ENCODE data around the gene WNT6. TPM values are rescaled to one million over a fixed set of nuclear protein-coding genes. Genes with fewer than 3 reads are reported as not detected.

Gene WNT6
- total and polyA plus RNA-seq, 10 of the 15 experiments (the other 5 are each of a cell fraction or from before 2014, with no cell fraction given): 0.11 to 0.44 (median 0.22) TPM; not detected in 5

DNA sequence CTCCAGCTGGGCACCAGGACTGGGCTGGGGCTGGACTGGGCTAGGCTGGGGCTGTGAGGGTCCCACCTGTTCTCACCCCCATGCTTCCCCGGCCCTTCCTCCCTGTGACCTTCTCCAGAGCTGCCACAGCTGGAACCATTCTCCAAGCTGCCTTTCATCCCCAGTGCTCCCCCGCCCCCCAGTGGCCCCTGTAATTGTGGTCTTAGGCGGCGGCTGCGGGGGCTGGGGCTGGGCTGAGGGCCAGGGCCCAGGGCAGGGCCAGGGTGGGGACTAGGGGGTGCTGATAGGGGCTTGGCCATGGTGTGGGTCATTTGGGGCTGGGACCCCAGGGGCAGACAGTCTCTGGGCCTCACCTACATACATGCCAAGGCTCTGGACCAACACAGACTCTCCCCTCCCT, 18.3 kb downstream of the WNT6 start:
- no TSS peak for BruUV-seq (replicated peaks)
- in situ Hi-C loops (cut with MboI): no loop called here
- H2AFZ ChIP-seq (ENCODE audit: control insufficient read depth, low read depth, low read length): no peak overlapping the region
- peaks cover 0 to 5% of the 10 kb centered on the region in 2 experiments; a peak in 1 of 4 replicates for H3K36me3 ChIP-seq (ENCODE audit: control insufficient read depth in 2 of 2, insufficient read depth in 2 of 2, low read length in 1 of 2)
- no peaks in the 10 kb centered on the region for H4K20me1 ChIP-seq (ENCODE audit: control insufficient read depth, insufficient read depth)
- H3K27ac ChIP-seq (ENCODE audit: control insufficient read depth, insufficient read depth): no peak overlapping the region
- peaks cover 6 to 11% of the 10 kb centered on the region in 2 experiments; a peak in 3 of 4 replicates for H3K27me3 ChIP-seq (replicated peaks in 1 of 2; ENCODE audit: control insufficient read depth in 2 of 2, insufficient read depth in 2 of 2, low read length in 1 of 2)
- TF ChIP-seq RBBP5 (conservative IDR thresholded peaks at IDR 0.05): no peak
- TF ChIP-seq, protein P1, sequence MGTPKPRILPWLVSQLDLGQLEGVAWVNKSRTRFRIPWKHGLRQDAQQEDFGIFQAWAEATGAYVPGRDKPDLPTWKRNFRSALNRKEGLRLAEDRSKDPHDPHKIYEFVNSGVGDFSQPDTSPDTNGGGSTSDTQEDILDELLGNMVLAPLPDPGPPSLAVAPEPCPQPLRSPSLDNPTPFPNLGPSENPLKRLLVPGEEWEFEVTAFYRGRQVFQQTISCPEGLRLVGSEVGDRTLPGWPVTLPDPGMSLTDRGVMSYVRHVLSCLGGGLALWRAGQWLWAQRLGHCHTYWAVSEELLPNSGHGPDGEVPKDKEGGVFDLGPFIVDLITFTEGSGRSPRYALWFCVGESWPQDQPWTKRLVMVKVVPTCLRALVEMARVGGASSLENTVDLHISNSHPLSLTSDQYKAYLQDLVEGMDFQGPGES (IDR thresholded peaks at IDR 0.05): no peak
- TF ChIP-seq SMARCA5 (IDR thresholded peaks at IDR 0.05): no peak
- TF ChIP-seq HSF1 (IDR thresholded peaks at IDR 0.05; ENCODE audit: low read depth, low read length): no peak
- no peak for TF ChIP-seq FOS (IDR thresholded peaks at IDR 0.05; ENCODE audit: borderline replicate concordance, extremely low read depth, insufficient read length)
- no peak for TF ChIP-seq KAT2A (conservative IDR thresholded peaks at IDR 0.05; ENCODE audit: control insufficient read depth, low read depth, low read length)
- no peak for TF ChIP-seq EED (IDR thresholded peaks at IDR 0.05; ENCODE audit: low read depth)
- TF ChIP-seq CHD4 (IDR thresholded peaks at IDR 0.05): no peak
- no peak overlapping the region for H3K4me2 ChIP-seq (ENCODE audit: control insufficient read depth, insufficient read depth)
- no peaks in the 10 kb centered on the region for H3K9me3 ChIP-seq (replicated peaks; ENCODE audit: control insufficient read depth, insufficient read depth, low read length)
- peaks cover 43% of the 10 kb centered on the region for H3K4me1 ChIP-seq (ENCODE audit: control insufficient read depth, insufficient read depth, low read length)
- FAIRE-seq (no peak), DNase-seq (ENCODE audit: low read depth, low spot score) (no peak), ATAC-seq (no peak)
- WGBS (ENCODE audit: insufficient coverage, insufficient replicate concordance, low lambda C conversion rate, missing lambda C conversion rate): 95% methylated on average over 5 of the region's 5 CpGs
- H3K9ac ChIP-seq (ENCODE audit: control insufficient read depth, insufficient read depth, low read length): no peak overlapping the region
- RAD21 ChIA-PET (ENCODE audit: unreplicated experiment): interaction anchor here (0.6 to 16.0 kb wide), 9 partner anchors 9 to 152 kb away, joined by 3 to 871 read pairs (median 14); no protein-coding TSS in a partner anchor
- intact Hi-C loops (cut with micrococcal nuclease; ENCODE audit: unreplicated experiment): loop anchor here (2.0 kb wide), 1 partner anchor 103 kb away; no protein-coding TSS in a partner anchor
- peaks cover 31% of the 10 kb centered on the region for H3K79me2 ChIP-seq (ENCODE audit: control insufficient read depth, insufficient read depth, low read length)
- SMC1A ChIA-PET (ENCODE audit: uncharacterized antibody, unreplicated experiment): interaction anchor here (0.9 to 15.8 kb wide), 9 partner anchors 9 to 97 kb away, joined by 3 to 780 read pairs (median 26); partner anchors contain the start of gene CDK5R2
- H3K4me3 ChIP-seq: no peak overlapping the region
- POLR2A ChIA-PET: interaction anchor here (4.0 to 10.6 kb wide), 2 partner anchors 9 to 17 kb away, joined by 31 to 360 read pairs; no protein-coding TSS in a partner anchor
- CTCF ChIA-PET: interaction anchor here (1.2 to 21.9 kb wide), 11 partner anchors 10 to 277 kb away, joined by 3 to 1364 read pairs (median 9); partner anchors contain the start of genes BCS1L and ZNF142
